K562 (cell line): ENCODE measurements around the gene CSRNP2.

Experiments
- BHLHE40 ChIP-seq: IDR thresholded peaks from 2 replicates; pipeline ENCODE4 v1.6.1; 2011; ENCODE audit warnings: low read length, improper control_type of control experiment
- EZH2 ChIP-seq: IDR thresholded peaks from 2 replicates; pipeline ENCODE4 v1.6.1; 2012; ENCODE audit warnings: low read depth, mild to moderate bottlenecking, inconsistent platforms, low read length, borderline replicate concordance
- TF ChIP-seq, protein P1 (sequence below), 3 experiments: IDR thresholded peaks in 2 of 3; conservative IDR thresholded peaks in 1 of 3; 2 replicates each; pipeline ENCODE4 v1.5.1; 2011 to 2012; ENCODE audit warnings: low read length in 3 of 3, mild to moderate bottlenecking in 3 of 3, control low read depth in 2 of 3, improper control_type of control experiment in 1 of 3, inconsistent platforms in 1 of 3, low read depth in 1 of 3, mixed read lengths in 1 of 3, moderate library complexity in 1 of 3; ENCODE audit not compliant: insufficient read depth in 2 of 3

DNA sequence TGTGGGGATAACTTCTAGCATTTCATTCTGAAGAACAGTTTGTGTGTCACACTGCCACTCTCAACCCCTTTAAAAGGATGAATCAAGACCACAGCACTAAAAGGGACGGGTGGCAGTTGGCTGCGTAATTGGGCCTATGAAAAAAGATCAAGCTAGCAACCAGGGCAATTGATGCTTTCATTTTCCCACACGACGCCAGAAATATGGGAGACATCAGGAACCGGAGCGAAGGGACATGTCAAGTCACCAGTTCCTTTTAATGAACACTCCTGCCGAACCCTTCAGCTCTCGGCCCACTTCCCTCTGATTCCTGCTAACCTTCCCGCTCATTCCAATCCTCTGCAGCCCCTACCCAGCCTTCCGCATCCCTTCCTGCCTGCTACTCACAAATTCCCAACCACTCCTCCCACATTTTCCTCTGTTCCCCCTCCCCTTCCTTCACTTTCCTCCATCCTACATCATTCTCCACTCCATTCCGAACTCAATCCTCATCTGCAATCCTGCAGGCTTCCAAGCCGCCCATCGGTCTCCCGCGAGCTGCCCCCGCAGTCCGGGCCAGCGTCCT is 753 bp downstream of the CSRNP2 start:
- no peak for TF ChIP-seq BHLHE40
- TF ChIP-seq, protein P1, sequence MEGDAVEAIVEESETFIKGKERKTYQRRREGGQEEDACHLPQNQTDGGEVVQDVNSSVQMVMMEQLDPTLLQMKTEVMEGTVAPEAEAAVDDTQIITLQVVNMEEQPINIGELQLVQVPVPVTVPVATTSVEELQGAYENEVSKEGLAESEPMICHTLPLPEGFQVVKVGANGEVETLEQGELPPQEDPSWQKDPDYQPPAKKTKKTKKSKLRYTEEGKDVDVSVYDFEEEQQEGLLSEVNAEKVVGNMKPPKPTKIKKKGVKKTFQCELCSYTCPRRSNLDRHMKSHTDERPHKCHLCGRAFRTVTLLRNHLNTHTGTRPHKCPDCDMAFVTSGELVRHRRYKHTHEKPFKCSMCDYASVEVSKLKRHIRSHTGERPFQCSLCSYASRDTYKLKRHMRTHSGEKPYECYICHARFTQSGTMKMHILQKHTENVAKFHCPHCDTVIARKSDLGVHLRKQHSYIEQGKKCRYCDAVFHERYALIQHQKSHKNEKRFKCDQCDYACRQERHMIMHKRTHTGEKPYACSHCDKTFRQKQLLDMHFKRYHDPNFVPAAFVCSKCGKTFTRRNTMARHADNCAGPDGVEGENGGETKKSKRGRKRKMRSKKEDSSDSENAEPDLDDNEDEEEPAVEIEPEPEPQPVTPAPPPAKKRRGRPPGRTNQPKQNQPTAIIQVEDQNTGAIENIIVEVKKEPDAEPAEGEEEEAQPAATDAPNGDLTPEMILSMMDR (IDR thresholded peaks at IDR 0.05 in 2 of 3, conservative IDR thresholded peaks at IDR 0.05 in 1 of 3; ENCODE audit: insufficient read depth in 2 of 3, low read depth in 1 of 3, low read length in 3 of 3), result no peak
- TF ChIP-seq EZH2, result no peak
